HepG2 (cell line): ENCODE results near the gene ARL8A. TPM values are rescaled to one million over a fixed set of nuclear protein-coding genes. Genes with fewer than 3 reads are reported as not detected.

ENCODE experiments used
- EZH2 ChIP-seq: conservative IDR thresholded peaks from 2 replicates; pipeline ENCODE4 v1.6.1; 2012; ENCODE audit warnings: mild to moderate bottlenecking, low read depth, low read length, moderate library complexity
- FOXC1 ChIP-seq: sonication (generic); formaldehyde crosslinking; IDR thresholded peaks from 2 replicates; pipeline ENCODE4 v1.8.0; 2022; ENCODE audit warnings: mild to moderate bottlenecking, missing genetic modification reagents, borderline replicate concordance
- HMGXB3 ChIP-seq: sonication (generic); formaldehyde crosslinking; IDR thresholded peaks from 2 replicates; pipeline ENCODE4 v1.4.0; 2020; ENCODE audit warnings: missing genetic modification reagents, borderline replicate concordance
- HNF1B ChIP-seq: sonication (generic); formaldehyde crosslinking; IDR thresholded peaks from 2 replicates; pipeline ENCODE4 v1.5.1; 2020; ENCODE audit warnings: mild to moderate bottlenecking, moderate library complexity, missing genetic modification reagents
- IRF9 ChIP-seq: sonication (generic); formaldehyde crosslinking; IDR thresholded peaks from 2 replicates; pipeline ENCODE4 v1.8.0; 2022; ENCODE audit warnings: missing genetic modification reagents, mild to moderate bottlenecking, borderline replicate concordance
- KDM1A ChIP-seq: IDR thresholded peaks from 2 replicates; pipeline ENCODE4 v1.6.1; 2016; ENCODE audit warnings: missing compliant biosample characterization
- MTF2 ChIP-seq: sonication (generic); formaldehyde crosslinking; IDR thresholded peaks from 2 replicates; pipeline ENCODE4 v1.5.0; 2020; ENCODE audit warnings: missing genetic modification reagents, borderline replicate concordance
- NR2F1 ChIP-seq, 2 experiments: fragments of 450-650 bp in 1 of 2; formaldehyde crosslinking in 1 of 2; IDR thresholded peaks; 2 replicates each; pipeline versions ENCODE4 v1.5.0 to v1.6.1; 2016 to 2020; ENCODE audit warnings: mild to moderate bottlenecking in 1 of 2, missing compliant biosample characterization in 1 of 2, missing genetic modification reagents in 1 of 2, moderate library complexity in 1 of 2
- RXRA ChIP-seq: sonication (generic); formaldehyde crosslinking; IDR thresholded peaks from 2 replicates; pipeline ENCODE4 v1.5.1; 2020; ENCODE audit warnings: missing genetic modification reagents
- SMYD3 ChIP-seq: sonication (generic); formaldehyde crosslinking; IDR thresholded peaks from 2 replicates; pipeline ENCODE4 v1.8.1; 2023; ENCODE audit warnings: mild to moderate bottlenecking, missing genetic modification reagents
- TARDBP ChIP-seq: sonication (generic); formaldehyde crosslinking; IDR thresholded peaks from 2 replicates; pipeline ENCODE4 v1.8.0; 2022; ENCODE audit warnings: mild to moderate bottlenecking, missing genetic modification reagents
- TGIF2 ChIP-seq: IDR thresholded peaks from 2 replicates; pipeline ENCODE4 v1.6.1; 2016; ENCODE audit warnings: control low read depth, missing compliant biosample characterization
- XRCC5 ChIP-seq: fragments of 200-400 bp; formaldehyde crosslinking; optimal IDR thresholded peaks from 2 replicates; pipeline ENCODE3; 2017; ENCODE audit warnings: mild to moderate bottlenecking, low read length
- ZNF362 ChIP-seq: sonication (generic); formaldehyde crosslinking; IDR thresholded peaks from 2 replicates; pipeline ENCODE4 v1.4.0; 2020; ENCODE audit warnings: missing genetic modification reagents, mild to moderate bottlenecking, borderline replicate concordance
- ZNF768 ChIP-seq: sonication (generic); formaldehyde crosslinking; IDR thresholded peaks from 2 replicates; pipeline ENCODE4 v1.4.0; 2020; ENCODE audit warnings: missing genetic modification reagents
- polyA plus RNA-seq, 8 experiments: library from polyadenylated mRNA; depleted of rRNA in 3 of 8; stranded (reverse) in 7 of 8; unstranded in 1 of 8; fragments of >200 nt; fragmentation: Illumina TruSeq in 4 of 8; extraction: Trizol in 4 of 8; gene quantifications; 2 replicates each; pipeline versions ENCODE4 v1.2.1 to v1.2.3, GENCODE V29; 2011 to 2016; ENCODE audit warnings: low read depth in 4 of 8, missing spikeins in 1 of 8, mixed read lengths in 1 of 8; ENCODE audit not compliant: insufficient read depth in 1 of 8
- total RNA-seq, 5 experiments: library from RNA; depleted of rRNA; stranded (reverse); fragments of >200 nt; fragmentation: Illumina TruSeq; extraction: Trizol; gene quantifications; 2 replicates each; pipeline ENCODE4 v1.2.3, GENCODE V29; 2016; ENCODE audit warnings: low read depth in 1 of 5
- TF ChIP-seq, protein P1 (sequence below): sonication (generic); IDR thresholded peaks from 2 replicates; pipeline ENCODE4 v1.6.1; 2016; ENCODE audit warnings: low read depth, borderline replicate concordance
- TF ChIP-seq, protein P2 (sequence below): sonication (generic); formaldehyde crosslinking; IDR thresholded peaks from 2 replicates; pipeline ENCODE4 v1.4.0; 2020; ENCODE audit warnings: missing genetic modification reagents

Gene ARL8A
- total and polyA plus RNA-seq, 2 of the 13 experiments (the other 11 are each of a cell fraction or from before 2014, with no cell fraction given) = 2.7 to 23.4 TPM

GRCh38 chr1:202192770-202193613 lies 48.5 kb upstream of the ARL8A start (continued):
- TF ChIP-seq ZNF362 (CRISPR knock-in tag) (0 out of 2 replicates have a peak, but pooled peaks have one; percentile 20), NR2F1 (CRISPR knock-in tag; IDR thresholded peaks at IDR 0.05) (0 out of 4 replicates have a peak, but pooled peaks of 1 of the 2 experiments have one; percentile 17), ZNF768 (CRISPR knock-in tag) (peak; percentile 83), MTF2 (CRISPR knock-in tag) (peak; percentile 63; the same call in 1 of the 2 replicates), KDM1A (CRISPR knock-in tag) (no peak), SMYD3 (CRISPR knock-in tag) (no peak), EZH2 (peak; percentile 38; the same call in 1 of the 2 replicates), RXRA (CRISPR knock-in tag) (peak; percentile 66; the same call in 1 of the 2 replicates), HNF1B (CRISPR knock-in tag) (0 out of 2 replicates have a peak, but pooled peaks have one; percentile 21), XRCC5 (peak; percentile 52), TARDBP (CRISPR knock-in tag) (no peak), TGIF2 (CRISPR knock-in tag) (peak; percentile 81; the same call in 1 of the 2 replicates), IRF9 (CRISPR knock-in tag) (0 out of 2 replicates have a peak, but pooled peaks have one; percentile 49), HMGXB3 (CRISPR knock-in tag) (no peak), FOXC1 (CRISPR knock-in tag) (0 out of 2 replicates have a peak, but pooled peaks have one; percentile 36)
- TF ChIP-seq, protein P1, sequence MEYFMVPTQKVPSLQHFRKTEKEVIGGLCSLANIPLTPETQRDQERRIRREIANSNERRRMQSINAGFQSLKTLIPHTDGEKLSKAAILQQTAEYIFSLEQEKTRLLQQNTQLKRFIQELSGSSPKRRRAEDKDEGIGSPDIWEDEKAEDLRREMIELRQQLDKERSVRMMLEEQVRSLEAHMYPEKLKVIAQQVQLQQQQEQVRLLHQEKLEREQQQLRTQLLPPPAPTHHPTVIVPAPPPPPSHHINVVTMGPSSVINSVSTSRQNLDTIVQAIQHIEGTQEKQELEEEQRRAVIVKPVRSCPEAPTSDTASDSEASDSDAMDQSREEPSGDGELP = peak; percentile 84
- TF ChIP-seq, protein P2, sequence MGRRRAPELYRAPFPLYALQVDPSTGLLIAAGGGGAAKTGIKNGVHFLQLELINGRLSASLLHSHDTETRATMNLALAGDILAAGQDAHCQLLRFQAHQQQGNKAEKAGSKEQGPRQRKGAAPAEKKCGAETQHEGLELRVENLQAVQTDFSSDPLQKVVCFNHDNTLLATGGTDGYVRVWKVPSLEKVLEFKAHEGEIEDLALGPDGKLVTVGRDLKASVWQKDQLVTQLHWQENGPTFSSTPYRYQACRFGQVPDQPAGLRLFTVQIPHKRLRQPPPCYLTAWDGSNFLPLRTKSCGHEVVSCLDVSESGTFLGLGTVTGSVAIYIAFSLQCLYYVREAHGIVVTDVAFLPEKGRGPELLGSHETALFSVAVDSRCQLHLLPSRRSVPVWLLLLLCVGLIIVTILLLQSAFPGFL = no peak
